GM19099 (cell line): ENCODE measurements around the gene CCM2.
A peak's percentile ranks its signal among the peaks of the same experiment; 100 is the strongest.

ENCODE experiments used
- POLR2A ChIP-seq: IDR thresholded peaks from 3 replicates; pipeline ENCODE4 v1.6.1; 2011; ENCODE audit warnings: low read depth; ENCODE audit not compliant: insufficient read length; ENCODE audit errors: extremely low read depth

CCM2 gene

DNA sequence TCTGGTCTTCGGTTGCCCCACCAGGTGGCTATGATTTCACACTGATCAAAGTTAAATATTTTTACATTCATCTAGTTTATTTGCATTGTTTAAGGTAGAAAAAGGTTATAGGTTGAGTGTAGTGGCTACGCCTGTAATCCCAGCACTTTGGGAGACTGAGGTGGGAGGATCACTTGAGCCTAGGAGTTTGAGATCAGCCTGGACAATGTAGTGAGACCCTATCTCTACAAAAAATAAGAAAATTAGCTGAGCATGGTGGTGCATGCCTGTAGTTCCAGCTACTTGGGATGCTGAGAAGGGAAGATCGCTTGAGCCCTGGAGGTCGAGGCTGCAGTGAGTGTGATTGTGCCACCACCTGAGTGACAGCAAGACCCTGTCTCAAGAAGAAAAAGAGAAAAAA lies 3.8 kb downstream of the CCM2 start:
- no peak for TF ChIP-seq POLR2A

DNA sequence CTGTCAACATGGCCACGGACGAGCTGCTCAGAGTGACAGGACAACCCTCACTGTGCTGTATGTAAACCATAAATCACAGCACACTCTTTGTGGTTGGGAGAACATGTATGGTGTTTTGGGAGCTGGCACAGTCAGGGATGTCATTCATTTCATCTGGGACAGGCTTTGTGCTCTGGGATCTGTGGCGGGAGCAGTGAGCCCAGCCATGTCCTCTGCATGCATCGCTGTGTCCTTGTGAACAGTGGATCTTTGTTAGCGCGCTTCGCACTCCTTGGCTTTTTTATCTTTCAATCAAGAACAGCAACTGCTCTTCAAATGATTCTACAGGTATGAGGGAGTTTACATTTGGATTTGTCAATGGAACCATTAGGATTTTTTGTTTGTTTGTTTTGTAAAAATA lies 7.1 kb downstream of the CCM2 start:
- no peak for TF ChIP-seq POLR2A

DNA sequence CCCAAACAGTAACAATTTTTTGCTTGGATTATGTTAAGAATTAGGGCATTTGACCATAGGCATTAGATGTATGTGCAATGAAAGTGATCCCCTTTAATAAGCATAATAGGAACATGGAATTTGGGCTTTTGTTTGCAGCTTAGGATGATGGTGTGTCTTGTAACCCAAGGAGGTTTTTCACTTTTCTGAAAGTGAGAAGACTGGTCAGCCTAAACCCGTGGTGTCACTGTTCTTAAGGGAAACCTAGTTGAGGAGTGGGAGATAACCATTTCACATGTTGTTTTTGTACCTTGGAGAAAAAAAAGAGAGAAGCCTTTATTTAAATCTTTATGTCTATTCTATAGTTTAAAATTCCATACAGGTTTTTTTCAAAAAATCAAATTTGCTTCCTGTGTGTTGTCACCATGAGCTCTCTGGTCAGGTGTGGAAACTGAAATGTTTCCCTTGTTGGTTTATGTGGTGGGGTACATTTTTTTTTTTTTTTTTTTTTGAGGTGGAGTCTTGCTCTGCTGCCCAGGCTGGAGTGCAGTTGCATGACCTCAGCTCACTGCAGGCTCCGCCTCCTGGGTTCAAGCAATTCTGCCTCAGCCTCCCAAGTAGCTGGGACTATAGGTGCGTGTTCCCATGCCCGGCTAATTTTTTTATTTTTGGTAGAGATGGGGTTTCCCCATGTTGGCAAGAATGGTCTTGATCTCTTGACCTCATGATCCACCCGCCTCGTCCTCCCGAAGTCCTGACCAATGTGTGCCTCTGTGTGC lies 7.7 kb downstream of the CCM2 start:
- no peak for TF ChIP-seq POLR2A

DNA sequence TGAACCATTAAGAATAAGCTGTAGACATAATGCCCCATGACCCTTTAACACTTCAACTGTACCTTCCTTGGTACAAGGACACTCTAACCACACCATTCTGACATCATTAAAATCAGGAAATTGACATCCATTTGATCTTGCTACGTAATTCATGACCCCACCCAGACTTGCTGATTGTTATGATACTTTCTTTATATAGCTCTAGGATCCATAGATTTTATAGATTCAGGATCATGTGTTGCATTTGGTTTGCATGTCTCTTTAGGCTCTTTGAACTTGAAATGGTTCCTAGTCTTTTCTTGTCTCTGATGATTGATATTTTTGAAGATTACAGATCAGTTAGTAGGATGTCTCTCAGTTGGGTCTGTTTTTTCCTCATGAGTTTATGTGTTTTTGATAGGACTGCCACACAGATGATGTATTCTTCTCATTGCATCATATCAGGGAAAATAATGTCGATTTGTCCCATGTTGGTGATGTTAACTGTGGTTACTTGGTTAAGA lies 13.5 kb downstream of the CCM2 start:
- no peak for TF ChIP-seq POLR2A

DNA sequence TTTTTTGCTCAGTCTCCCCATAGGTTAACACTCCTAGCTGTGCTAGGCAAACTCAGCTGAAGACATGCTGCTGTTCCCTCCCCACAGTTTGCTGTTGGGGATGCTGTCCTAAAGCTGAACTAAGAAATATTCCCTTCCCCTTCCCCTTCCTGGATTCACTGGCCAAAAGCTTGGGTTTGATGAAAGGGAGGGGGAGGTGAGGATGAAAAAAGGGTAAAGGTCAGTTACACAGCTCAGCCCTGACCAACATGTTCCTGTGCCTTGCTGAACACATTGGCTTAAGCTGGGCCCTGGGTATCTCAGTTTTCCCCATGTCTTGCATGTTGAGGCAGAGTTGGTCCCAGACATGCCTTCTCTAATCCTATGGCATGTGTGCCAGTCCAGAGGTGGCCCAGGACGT lies 15.3 kb downstream of the CCM2 start:
- TF ChIP-seq POLR2A: no peak

DNA sequence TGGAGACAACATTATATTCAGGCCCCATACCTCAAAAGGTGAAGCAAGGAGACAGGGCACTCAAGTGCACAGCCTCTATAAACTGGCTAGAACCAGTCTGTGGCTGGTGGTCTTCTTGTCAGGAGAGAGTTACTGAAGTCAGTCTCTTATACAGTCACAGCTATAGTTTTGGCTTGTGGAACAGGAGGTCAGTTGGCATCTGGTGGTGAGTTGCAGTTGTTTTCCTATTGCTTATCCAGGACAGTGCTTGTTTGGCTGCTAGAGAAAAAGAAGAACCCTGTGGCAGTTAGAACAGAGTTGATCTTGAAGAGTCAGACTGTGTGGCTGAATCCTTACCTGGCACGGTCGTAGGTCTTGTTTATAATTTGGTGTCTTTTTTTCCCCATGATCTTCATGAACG lies 17.3 kb downstream of the CCM2 start:
- TF ChIP-seq POLR2A: no peak

DNA sequence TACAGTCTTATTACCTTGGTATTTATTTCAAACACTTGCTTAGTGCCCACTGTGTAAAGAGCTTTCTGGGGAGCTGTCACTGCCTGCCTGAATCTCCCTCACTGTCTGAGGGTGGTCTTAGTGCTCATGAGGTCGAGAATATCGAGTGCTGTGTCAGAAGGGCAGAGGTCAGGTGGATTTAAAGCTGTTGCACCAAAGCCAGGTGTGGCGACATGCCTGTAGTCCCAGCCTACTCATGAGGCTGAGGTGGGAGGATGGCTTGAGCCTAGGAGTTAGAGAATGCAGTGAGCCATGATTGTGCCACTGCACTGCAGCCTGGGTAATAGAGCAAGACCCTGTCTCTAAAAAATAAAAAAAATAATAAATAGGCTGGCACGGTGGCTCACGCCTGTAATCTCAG lies 20.9 kb downstream of the CCM2 start:
- no peak for TF ChIP-seq POLR2A

DNA sequence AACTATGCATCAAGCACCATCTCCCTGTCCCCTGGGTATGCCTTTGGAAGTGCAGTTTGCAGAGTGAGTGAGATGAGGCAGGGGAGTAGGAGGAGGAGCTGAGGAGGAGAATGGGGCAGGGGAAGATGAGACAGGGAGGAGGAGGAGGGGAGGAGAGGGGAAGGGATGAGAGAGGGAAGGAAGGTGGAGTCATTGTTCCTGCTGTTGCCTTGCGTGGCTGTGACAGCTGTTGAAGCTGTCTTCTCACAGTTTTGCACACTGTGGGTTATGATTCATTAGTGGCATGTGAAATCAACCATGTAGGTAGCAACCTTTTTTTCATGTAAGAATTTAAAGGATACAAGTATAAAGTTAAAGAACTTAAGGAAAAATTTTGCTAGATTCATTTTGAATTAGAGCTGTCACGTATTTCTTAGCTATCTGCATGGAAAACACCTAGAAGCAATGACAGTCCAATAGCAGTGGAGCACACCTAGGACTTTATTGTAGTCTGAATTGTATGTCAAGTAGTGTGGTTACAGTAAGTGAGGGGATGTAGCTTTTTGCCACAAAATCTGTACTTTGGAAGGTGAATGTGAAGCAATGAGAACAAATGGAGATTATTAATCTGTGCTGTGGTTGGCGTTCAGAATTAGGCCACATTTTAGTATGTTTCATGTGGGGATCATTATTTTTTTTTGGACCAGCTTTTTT lies 21.7 kb downstream of the CCM2 start:
- no peak for TF ChIP-seq POLR2A

DNA sequence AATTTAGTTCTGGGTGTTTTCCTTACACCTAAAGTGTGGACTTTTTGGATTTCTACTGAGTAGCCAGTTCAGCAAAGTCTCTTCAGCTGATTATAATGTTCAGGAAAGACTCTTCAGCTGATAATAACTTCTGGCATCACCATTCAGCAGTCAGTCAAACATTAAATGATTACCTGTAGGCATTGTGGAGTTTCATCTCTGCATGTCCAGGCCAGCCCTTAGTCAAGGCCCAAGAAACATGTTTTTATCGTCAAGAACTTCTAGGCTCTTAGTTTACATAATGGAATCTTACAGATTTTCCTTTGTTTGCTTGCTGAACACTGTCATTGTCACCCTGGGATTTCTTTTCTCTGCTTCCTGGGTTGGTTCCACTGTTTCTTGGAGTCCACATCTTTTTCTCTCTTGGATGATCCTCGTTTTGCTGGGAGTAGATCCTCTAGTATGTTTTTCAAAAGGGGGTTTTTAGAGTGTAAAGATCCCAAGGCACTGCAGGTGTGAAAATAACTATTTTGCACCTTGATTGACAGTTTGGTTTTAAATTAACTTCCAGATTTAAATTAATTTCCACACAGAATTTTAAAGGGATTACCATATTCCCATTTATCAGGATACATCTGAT lies 24.2 kb downstream of the CCM2 start:
- TF ChIP-seq POLR2A: no peak

DNA sequence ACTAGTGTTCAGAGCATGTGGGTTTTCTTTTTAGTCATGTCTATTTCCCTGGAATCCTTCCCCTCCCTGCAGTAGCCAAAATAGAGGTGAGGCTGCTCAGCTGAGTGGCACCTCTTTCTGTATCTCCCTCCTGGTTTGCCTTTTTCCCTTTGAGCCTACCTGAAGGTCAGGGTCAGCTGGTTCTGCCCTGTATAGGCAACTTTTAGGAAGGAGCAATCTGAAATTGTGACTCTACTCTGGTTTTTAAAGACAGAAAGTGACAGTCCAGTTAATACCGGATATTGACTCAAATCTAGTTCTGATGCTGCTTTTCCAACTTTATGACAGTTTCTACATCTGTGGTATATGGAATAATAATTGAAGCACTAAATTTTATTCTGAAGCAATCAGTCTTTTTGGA lies 26.0 kb downstream of the CCM2 start:
- no peak for TF ChIP-seq POLR2A

DNA sequence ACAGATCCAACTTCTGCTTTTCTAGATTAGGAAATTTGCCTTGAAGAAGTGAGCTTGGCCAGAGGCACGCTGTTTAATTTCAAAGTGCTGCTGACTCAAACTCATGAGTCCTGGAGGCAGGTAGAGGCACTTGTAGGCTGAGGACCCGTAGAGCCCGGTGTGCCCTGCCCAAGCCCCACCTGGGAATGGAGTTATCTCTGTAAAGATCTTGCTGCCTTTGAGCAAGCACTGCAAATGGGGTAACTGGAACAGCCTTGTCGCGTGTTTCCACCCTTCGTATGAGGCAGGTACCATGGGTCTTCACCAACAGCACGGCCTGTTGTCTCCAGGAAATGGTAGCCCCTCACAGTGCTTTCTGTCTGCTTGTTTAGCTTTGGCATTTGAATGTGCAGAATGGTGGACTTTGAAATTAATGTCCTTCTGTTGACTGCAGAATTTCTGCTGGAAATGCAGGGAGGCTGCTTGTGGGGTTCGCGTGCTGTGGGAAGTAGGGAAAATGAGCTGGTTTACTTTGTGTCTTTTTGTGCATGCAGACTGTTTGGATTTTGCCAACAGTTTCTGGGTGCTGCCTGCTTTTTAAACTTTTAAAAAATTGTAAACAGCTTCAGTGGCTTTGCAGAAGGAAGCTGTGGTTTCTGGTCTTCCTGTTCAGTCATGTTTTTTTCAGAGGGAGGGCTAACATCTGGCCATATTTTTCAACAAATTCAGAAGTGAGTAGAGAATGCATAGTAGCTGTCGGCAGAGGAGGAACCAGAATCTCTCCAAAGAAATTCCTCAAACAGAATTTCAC lies 27.2 kb downstream of the CCM2 start:
- peak; percentile 40 for TF ChIP-seq POLR2A

DNA sequence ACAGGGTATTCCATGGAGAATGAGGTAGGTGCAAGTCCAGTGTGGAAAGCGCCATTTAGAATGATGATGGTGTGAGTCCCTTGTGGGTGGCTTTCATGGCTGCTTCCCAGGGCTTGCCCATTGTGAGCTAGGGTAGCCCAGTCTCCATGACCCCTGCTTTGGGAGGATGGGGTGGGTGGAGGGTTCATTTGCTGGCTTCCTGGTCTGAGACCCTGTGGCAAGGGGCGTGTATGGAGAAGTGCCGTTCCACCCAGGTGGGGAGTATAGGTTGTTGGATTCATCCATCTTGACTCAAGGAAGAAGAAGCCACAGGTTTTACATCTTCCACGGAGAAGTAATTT lies 27.7 kb downstream of the CCM2 start:
- TF ChIP-seq POLR2A: no peak

DNA sequence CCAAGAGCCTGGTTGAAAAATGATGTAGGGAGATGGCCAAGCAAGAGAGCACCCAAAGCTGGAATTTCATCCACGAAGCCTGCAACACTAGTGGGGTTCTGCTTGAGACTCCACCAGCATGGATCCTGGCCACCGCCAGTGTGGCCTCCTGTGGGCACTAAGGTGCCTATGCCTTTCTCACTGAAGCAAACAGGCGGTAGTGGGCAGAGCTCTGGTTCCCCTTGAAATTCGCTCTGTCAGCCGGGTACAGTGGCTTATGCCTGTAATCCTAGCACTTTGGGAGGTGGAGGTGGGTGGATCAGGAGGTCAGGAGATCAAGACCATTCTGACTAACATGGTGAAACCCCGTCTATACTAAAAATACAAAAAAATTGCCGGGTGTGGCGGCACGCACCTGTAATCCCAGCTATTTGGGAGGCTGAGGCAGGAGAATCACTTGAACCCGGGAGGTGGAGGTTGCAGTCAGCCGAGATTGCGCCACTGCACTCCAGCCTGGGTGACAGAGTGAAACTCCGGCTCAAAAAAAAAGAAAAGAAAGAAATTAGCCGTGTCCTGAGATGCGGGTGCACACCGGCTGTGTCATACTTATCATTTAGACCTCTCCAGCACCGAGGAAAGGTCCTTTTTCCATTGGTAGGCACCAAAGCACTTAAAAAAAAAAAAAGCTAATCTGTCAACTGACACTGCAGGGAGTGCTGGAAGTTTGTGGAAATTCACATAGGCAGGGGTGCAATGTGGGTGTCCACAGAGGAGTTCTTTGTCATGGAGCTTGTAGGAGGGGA lies 28.3 kb downstream of the CCM2 start:
- no peak for TF ChIP-seq POLR2A

DNA sequence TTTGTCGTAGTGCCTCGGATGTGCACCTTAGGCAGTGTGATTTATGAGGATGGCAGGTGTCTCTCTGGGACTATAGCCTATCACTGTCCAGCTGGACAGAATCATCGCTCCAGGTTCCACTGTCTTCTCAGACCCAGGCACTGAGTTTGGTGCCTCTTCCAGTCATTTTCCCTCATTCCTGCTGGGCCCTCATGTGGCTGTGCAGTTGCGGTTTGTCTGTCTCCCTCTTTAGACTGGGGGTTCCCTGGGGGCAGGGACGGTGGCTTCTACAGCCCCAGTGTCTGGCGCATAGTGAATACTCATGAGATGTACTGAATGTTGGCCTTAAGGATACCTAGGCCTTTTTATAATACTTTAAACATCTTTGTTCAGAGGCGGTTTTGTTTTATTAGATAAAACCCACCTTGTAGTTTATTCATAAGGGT lies 28.9 kb downstream of the CCM2 start:
- no peak for TF ChIP-seq POLR2A
